CD8-positive, alpha-beta memory T cell (primary cell): ENCODE data around the gene STAT5B. TPM values are rescaled to one million over a fixed set of nuclear protein-coding genes. Genes with fewer than 3 reads are reported as not detected.

ENCODE experiments used
- CTCF ChIA-PET: fragments of 350-600 bp; sonication (Branson Sonifier 250); formaldehyde crosslinking; loops from one replicate; lab custom pipeline; 2021; ENCODE audit warnings: antibody characterized with exemption; lab: Charles Lee
- POLR2A ChIA-PET: fragments of 350-600 bp; sonication (Branson Sonifier 250); formaldehyde crosslinking; loops from one replicate; lab custom pipeline; 2021; ENCODE audit warnings: antibody characterized with exemption; lab: Charles Lee
- DNase-seq, 5 donors: peaks; one replicate each; pipeline versions ENCODE4 v3.0.0 to v3.0.0-alpha.2; 2020 to 2022; ENCODE audit warnings: mixed read lengths in 1 of 5
- H3K27ac ChIP-seq: one replicate; pipeline ENCODE4 v1.7.0; 2013; ENCODE audit warnings: low read depth, mild to moderate bottlenecking, low read length, moderate library complexity
- H3K27me3 ChIP-seq: 2 replicates; pipeline ENCODE4 v1.7.0; 2013; ENCODE audit warnings: low read length, mild to moderate bottlenecking; ENCODE audit not compliant: insufficient read depth, poor library complexity, severe bottlenecking
- H3K36me3 ChIP-seq: 2 replicates; pipeline ENCODE4 v1.7.0; 2013; ENCODE audit warnings: mild to moderate bottlenecking, low read length, moderate library complexity; ENCODE audit not compliant: insufficient read depth
- H3K4me1 ChIP-seq: 2 replicates; pipeline ENCODE4 v1.7.0; 2013; ENCODE audit warnings: mild to moderate bottlenecking, low read length, moderate library complexity; ENCODE audit not compliant: insufficient read depth
- H3K4me3 ChIP-seq: 2 replicates; pipeline ENCODE4 v1.7.0; 2013; ENCODE audit warnings: mild to moderate bottlenecking, low read length
- H3K9me3 ChIP-seq: 2 replicates; pipeline ENCODE4 v1.7.0; 2013; ENCODE audit warnings: mild to moderate bottlenecking, low read length
- H3K27ac Mint-ChIP-seq, 8 donors: one replicate each; pipeline ENCODE4 v1.8.0; 2020 to 2021; ENCODE audit warnings: mixed read lengths in 8 of 8, mild to moderate bottlenecking in 6 of 8, inconsistent platforms in 3 of 8, moderate library complexity in 3 of 8
- H3K27me3 Mint-ChIP-seq, 2 donors: one replicate each; pipeline ENCODE4 v1.8.0; 2020 to 2021; ENCODE audit warnings: mixed read lengths in 2 of 2, mild to moderate bottlenecking in 1 of 2, moderate library complexity in 1 of 2
- H3K36me3 Mint-ChIP-seq, 3 donors: one replicate each; pipeline ENCODE4 v1.8.0; 2020 to 2021; ENCODE audit warnings: mixed read lengths in 3 of 3, inconsistent platforms in 1 of 3, mild to moderate bottlenecking in 1 of 3
- H3K4me1 Mint-ChIP-seq, 3 donors: one replicate each; pipeline ENCODE4 v1.8.0; 2020 to 2021; ENCODE audit warnings: mixed read lengths in 3 of 3, inconsistent platforms in 1 of 3, mild to moderate bottlenecking in 1 of 3
- H3K4me3 Mint-ChIP-seq, 7 donors: one replicate each; pipeline ENCODE4 v1.8.0; 2020 to 2021; ENCODE audit warnings: mixed read lengths in 7 of 7, mild to moderate bottlenecking in 6 of 7, moderate library complexity in 4 of 7, inconsistent platforms in 2 of 7
- H3K9me3 Mint-ChIP-seq, 5 donors: one replicate each; pipeline ENCODE4 v1.8.0; 2020 to 2022; ENCODE audit warnings: mixed read lengths in 5 of 5, mild to moderate bottlenecking in 3 of 5, moderate library complexity in 2 of 5, inconsistent platforms in 1 of 5
- polyA plus RNA-seq: library from polyadenylated mRNA; unstranded; fragments of 300-500 nt; fragmentation: Illumina TruSeq; gene quantifications from one replicate; pipeline ENCODE4 v1.2.3, GENCODE V29; 2021
- total RNA-seq, 2 experiments: library from RNA; stranded (reverse); gene quantifications; one replicate each; pipeline ENCODE4 v1.2.3, GENCODE V29; 2021

The STAT5B gene
- total and polyA plus RNA-seq, 3 experiments from 2014 or later: 108 to 132 (median 124) TPM

- peaks cover 11 to 21% (median 19%) of the 10 kb centered on the region in 3 donors for H3K4me1 Mint-ChIP-seq
- peaks cover 20% of the 10 kb centered on the region for H3K36me3 ChIP-seq
- H3K27me3 ChIP-seq: no peaks in the 10 kb centered on the region
- H3K27ac ChIP-seq: no peak overlapping the region
- DNase-seq: no peak
- no peaks in the 10 kb centered on the region for H3K9me3 Mint-ChIP-seq
- H3K9me3 ChIP-seq: no peaks in the 10 kb centered on the region
- H3K4me3 Mint-ChIP-seq: peak overlapping the region in 1 of 7 donors; percentile 27
- no peak overlapping the region for H3K27ac Mint-ChIP-seq
- H3K27me3 Mint-ChIP-seq: no peaks in the 10 kb centered on the region
- ChIA-PET CTCF (interaction anchor here (1.2 kb wide), 1 partner anchor 24 kb away, joined by 3 read pairs; no protein-coding TSS in a partner anchor), POLR2A (no interaction called here)
- H3K4me1 ChIP-seq: peaks cover 20% of the 10 kb centered on the region
- H3K4me3 ChIP-seq: no peak overlapping the region
- H3K36me3 Mint-ChIP-seq: peaks cover 0 to 44% (median 12%) of the 10 kb centered on the region in 3 donors
Measured at GRCh38 chr17:42197564-42198156, 78.5 kb downstream of the STAT5B start.

DNA sequence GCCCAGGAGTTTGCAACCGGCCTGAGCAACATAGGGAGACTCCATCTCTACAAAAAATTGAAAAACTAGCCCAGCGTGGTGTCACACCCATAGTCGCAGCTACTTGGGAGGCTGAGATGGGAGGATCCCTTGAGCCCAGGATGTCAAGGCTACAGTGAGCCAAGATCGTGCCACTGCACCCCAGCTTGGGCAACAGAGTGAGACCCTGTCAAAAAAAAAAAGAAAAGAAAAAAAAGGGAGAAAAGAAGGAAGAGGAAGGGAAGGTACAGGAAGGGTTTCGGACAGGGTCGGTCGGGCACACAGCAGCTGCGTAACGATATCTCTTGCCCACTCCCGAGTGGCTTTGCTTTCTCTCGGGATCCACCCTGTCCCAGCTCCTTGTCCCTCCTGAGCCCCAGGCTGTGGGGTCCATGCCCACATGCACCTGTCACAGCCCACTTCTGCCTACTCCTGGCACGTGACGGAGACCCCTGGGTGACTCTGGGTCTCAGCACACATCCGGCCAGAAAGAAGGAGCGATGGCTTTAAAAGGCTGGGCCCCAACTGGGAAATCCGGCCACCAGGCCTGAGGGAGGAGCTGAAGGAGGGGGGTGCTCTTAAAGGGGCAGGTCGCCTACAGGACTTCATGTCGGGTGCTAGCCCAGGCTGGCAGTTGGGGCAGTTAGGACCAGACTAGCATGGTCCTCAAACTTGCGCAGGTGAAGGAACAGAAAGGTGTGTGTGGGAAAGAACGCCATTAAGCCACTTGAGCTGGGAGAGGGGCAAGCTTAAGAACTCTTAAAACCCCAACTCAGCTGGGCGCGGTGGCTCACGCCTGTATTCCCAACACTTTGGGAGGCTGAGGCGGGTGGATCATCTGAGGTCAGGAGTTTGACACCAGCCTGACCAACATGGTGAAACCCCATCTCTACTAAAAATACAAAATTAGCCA lies 82.0 kb downstream of the STAT5B start, which contains the start of gene GHDC:
GHDC (minus strand) TSS at position 526 of the 931 bp plus-strand sequence. CDS start 913 bp downstream, outside the sequence.
- Mint-ChIP-seq H3K9me3 (no peaks in the 10 kb centered on the region), H3K4me3 (peak within 1 kb of the TSS; percentile 86 to 97 (median 95)), H3K4me1 (peaks cover 11 to 30% (median 21%) of the 10 kb centered on the region in 3 donors), H3K36me3 (peaks cover 0 to 24% (median 3%) of the 10 kb centered on the region in 3 donors), H3K27ac (peak within 1 kb of the TSS; percentile 42 to 97 (median 90)), H3K27me3 (no peaks in the 10 kb centered on the region)
- peak; percentile 69 to 86 (median 74) for DNase-seq
- Histone ChIP-seq H3K4me3 (peak within 1 kb of the TSS; percentile 87), H3K27me3 (no peaks in the 10 kb centered on the region), H3K27ac (peak within 1 kb of the TSS; percentile 55), H3K36me3 (no peaks in the 10 kb centered on the region), H3K4me1 (peaks cover 21% of the 10 kb centered on the region), H3K9me3 (no peaks in the 10 kb centered on the region)
- POLR2A ChIA-PET: interaction anchor here (0.6 to 1.8 kb wide), 9 partner anchors 9 to 228 kb away, joined by 3 to 7 read pairs (median 3); partner anchors contain the start of genes CNP, HCRT, STAT3 and STAT5A
- CTCF ChIA-PET: interaction anchor here (0.8 to 2.4 kb wide), 6 partner anchors 10 to 212 kb away, joined by 3 to 9 read pairs (median 6); partner anchors contain the start of genes HCRT and KCNH4

DNA sequence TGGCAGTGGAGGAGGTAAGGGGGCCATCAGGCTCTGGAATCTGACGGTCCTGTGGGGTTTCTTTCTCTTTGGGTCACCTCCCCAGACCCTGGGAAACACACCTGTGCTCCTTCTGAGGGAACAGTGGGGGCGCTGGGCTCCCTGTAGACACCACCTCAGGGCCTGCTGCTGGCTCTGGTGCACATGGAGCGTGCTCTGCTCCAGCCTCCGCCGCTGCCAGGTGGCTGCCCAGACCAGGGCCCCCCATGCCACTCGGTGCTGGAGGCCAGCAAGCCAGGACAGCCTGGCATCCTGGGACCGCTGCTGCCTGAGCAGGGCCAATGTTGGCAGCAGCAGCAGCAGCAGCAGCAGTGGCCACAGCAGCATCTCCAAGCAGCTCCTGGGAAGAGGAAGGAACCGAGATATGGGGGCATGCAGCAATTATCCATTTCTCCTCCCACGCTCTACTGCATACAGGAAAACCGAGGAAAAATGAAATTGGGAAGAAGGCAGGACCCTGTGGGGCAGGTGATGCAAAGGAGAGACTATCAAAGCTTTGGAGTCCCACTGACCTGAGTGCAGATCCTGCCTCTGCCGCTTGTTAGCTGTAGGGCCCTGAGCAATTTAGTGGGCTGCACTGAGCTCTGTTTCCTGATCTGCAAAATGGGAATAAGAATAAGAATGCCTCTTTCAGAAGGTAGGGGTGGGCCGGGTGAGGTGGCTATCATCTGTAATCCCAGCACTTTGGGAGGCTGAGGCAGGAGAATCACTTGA lies 82.8 kb downstream of the STAT5B start:
- H3K27ac ChIP-seq: peak overlapping the region; percentile 55
- peaks cover 21% of the 10 kb centered on the region for H3K4me1 ChIP-seq
- peak overlapping the region; percentile 87 for H3K4me3 ChIP-seq
- Mint-ChIP-seq H3K4me1 (peaks cover 11 to 30% (median 21%) of the 10 kb centered on the region in 3 donors), H3K4me3 (peak overlapping the region; percentile 86 to 97 (median 95)), H3K36me3 (peaks cover 0 to 18% (median 0%) of the 10 kb centered on the region in 3 donors), H3K27me3 (no peaks in the 10 kb centered on the region), H3K27ac (peak overlapping the region; percentile 38 to 94 (median 88)), H3K9me3 (no peaks in the 10 kb centered on the region)
- ChIA-PET CTCF (interaction anchor here (1.3 to 2.4 kb wide), 3 partner anchors 9 to 29 kb away, joined by 6 to 9 read pairs (median 9); partner anchors contain the start of genes HCRT and KCNH4), POLR2A (interaction anchor here (0.6 to 1.8 kb wide), 5 partner anchors 10 to 204 kb away, joined by 3 to 7 read pairs (median 3); partner anchors contain the start of gene STAT5A)
- H3K9me3 ChIP-seq: no peaks in the 10 kb centered on the region
- no peaks in the 10 kb centered on the region for H3K27me3 ChIP-seq
- DNase-seq: no peak
- H3K36me3 ChIP-seq: no peaks in the 10 kb centered on the region

DNA sequence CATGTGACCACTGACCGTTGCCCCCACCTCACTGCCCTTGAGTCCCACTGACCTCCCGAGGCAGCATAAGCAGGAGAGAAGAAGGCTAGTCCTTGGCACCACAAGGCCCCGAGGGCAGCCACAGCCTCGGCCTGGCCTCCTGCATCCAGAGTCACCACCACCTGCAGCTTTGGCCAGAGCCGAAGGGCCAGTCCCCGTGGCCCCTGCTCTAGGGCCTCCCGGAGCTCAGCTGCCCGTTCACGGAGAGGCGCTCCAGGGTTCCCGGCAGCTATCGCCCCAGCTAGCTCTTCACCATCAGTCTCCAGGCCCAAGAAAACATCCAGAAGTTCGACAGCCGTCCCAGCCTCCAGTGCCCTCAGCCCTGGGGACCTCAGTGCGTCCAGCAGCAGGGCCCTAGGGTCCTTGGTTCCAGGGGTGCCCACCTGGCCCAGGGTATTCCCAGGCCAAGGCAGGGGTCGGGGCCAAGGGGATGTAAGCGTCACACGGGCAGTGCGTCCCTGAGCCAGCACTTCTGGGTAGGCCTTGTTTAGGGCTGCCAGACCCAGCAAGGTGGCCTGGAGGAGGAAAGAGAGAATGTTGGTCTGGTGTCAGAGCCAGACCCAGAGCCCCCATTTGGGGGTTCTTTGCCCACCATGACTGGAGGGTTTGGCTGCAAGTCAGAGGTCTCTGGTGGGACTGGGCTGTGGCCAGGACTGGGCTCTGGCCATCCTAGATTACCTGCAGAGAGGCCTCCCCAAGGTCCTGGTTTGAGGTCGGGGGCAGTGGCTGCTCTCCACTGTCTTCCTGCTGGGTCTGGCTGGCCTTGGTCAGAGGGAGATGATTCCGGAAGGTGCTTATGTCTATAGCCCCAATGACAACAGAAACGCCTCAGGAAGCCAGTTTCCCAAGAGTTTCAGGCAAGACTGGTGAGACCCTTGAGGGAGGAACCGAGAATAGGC lies 83.7 kb downstream of the STAT5B start:
- no peaks in the 10 kb centered on the region for H3K9me3 Mint-ChIP-seq
- H3K4me1 ChIP-seq: peaks cover 21% of the 10 kb centered on the region
- H3K4me3 Mint-ChIP-seq: peak overlapping the region; percentile 23 to 97 (median 91)
- POLR2A ChIA-PET: no interaction called here
- H3K36me3 ChIP-seq: no peaks in the 10 kb centered on the region
- CTCF ChIA-PET: interaction anchor here (0.6 kb wide), 1 partner anchor 311 kb away, joined by 3 read pairs; no protein-coding TSS in a partner anchor
- H3K4me1 Mint-ChIP-seq: peaks cover 11 to 30% (median 21%) of the 10 kb centered on the region in 3 donors
- H3K27me3 Mint-ChIP-seq: no peaks in the 10 kb centered on the region
- no peak overlapping the region for H3K27ac ChIP-seq
- no peaks in the 10 kb centered on the region for H3K27me3 ChIP-seq
- H3K36me3 Mint-ChIP-seq: peaks cover 0 to 17% (median 0%) of the 10 kb centered on the region in 3 donors
- H3K27ac Mint-ChIP-seq: peak overlapping the region in 3 of 8 donors; percentile 33 to 47 (median 38)
- no peak for DNase-seq
- H3K9me3 ChIP-seq: no peaks in the 10 kb centered on the region
- H3K4me3 ChIP-seq: no peak overlapping the region

- Histone ChIP-seq H3K36me3 (no peaks in the 10 kb centered on the region), H3K9me3 (no peaks in the 10 kb centered on the region), H3K27me3 (no peaks in the 10 kb centered on the region), H3K27ac (no peak overlapping the region), H3K4me3 (no peak overlapping the region), H3K4me1 (peaks cover 21% of the 10 kb centered on the region)
- H3K27me3 Mint-ChIP-seq: no peaks in the 10 kb centered on the region
- peaks cover 0 to 17% (median 0%) of the 10 kb centered on the region in 3 donors for H3K36me3 Mint-ChIP-seq
- POLR2A ChIA-PET: no interaction called here
- CTCF ChIA-PET: no interaction called here
- peaks cover 11 to 30% (median 18%) of the 10 kb centered on the region in 3 donors for H3K4me1 Mint-ChIP-seq
- peak overlapping the region in 1 of 7 donors; percentile 23 for H3K4me3 Mint-ChIP-seq
- no peak overlapping the region for H3K27ac Mint-ChIP-seq
- no peaks in the 10 kb centered on the region for H3K9me3 Mint-ChIP-seq
- no peak for DNase-seq
Measured at GRCh38 chr17:42191275-42191608, 84.9 kb downstream of the STAT5B start.

DNA sequence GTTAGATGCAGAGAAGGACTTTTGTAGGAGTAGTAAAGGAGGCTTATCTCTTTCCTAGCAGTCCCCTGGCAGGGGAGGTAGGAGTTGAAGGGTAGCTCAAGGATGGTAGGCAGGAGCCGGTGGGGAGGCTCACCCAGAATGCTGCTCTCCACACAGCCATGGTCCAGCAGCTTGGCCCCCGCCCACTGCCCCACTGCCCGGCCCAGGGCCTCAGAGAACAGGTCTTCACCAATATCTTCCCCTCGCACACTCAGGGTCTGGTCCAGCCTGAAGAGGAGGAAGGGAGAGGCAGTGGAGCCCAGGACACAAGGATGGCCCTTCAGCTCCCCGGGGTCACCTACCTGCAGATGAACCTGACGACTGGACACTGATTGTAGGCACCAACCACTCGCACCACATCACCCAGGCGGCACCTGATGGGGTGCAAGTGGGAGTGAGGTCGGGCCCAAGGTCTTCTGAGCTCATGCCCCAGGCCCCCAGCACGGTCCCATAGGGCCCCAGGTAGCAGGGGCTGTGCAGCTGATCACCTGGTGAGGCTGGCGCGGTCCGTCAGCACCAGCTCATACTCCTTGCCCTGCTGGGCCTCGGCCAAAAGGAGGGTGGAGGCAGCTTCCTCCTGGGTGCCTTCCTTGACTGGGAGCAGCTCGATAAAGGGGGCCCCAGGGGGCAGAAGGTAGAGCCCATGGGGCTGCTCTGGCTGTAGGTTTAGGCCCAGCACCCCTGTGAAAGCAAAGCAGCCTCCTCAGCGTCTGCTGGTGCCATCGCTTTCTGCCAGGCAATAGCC lies 85.5 kb downstream of the STAT5B start:
- Mint-ChIP-seq H3K36me3 (peaks cover 0 to 17% (median 0%) of the 10 kb centered on the region in 3 donors), H3K4me3 (peak overlapping the region in 3 of 7 donors; percentile 7 to 83 (median 69)), H3K27me3 (no peaks in the 10 kb centered on the region), H3K9me3 (no peaks in the 10 kb centered on the region), H3K27ac (peak overlapping the region in 1 of 8 donors; percentile 85), H3K4me1 (peaks cover 11 to 30% (median 17%) of the 10 kb centered on the region in 3 donors)
- Histone ChIP-seq H3K36me3 (no peaks in the 10 kb centered on the region), H3K27ac (no peak overlapping the region), H3K4me1 (peaks cover 21% of the 10 kb centered on the region), H3K9me3 (no peaks in the 10 kb centered on the region), H3K4me3 (no peak overlapping the region), H3K27me3 (no peaks in the 10 kb centered on the region)
- CTCF ChIA-PET: no interaction called here
- POLR2A ChIA-PET: no interaction called here
- no peak for DNase-seq
